Lower lobe of right lung (tissue), 2 donors: ENCODE data around the gene ATG10. TPM values are rescaled to one million over a fixed set of nuclear protein-coding genes. Genes with fewer than 3 reads are reported as not detected.
A peak's percentile ranks its signal among the peaks of the same experiment; 100 is the strongest.

Experiments
- ATAC-seq, 2 donors: fragments of 200-7000 bp; cut with Tn5 transposase; one replicate each; pipeline ENCODE4 v1.9.1; 2020 to 2022; ENCODE audit warnings: mild to moderate bottlenecking in 2 of 2, moderate library complexity in 2 of 2
- DNase-seq: peaks from one replicate; pipeline ENCODE4 v3.0.0-alpha.2; 2020
- H3K27ac ChIP-seq: fragments of 200-600 bp; one replicate; pipeline ENCODE4 v1.8.0; 2022
- H3K27me3 ChIP-seq: fragments of 200-600 bp; one replicate; pipeline ENCODE4 v1.8.0; 2022; ENCODE audit warnings: low read depth
- H3K36me3 ChIP-seq: fragments of 200-600 bp; one replicate; pipeline ENCODE4 v1.8.0; 2022; ENCODE audit warnings: mild to moderate bottlenecking
- H3K4me1 ChIP-seq: fragments of 200-600 bp; one replicate; pipeline ENCODE4 v1.8.0; 2022
- H3K4me3 ChIP-seq: fragments of 200-600 bp; one replicate; pipeline ENCODE4 v1.8.0; 2022; ENCODE audit warnings: mild to moderate bottlenecking
- H3K9me3 ChIP-seq: fragments of 200-600 bp; one replicate; pipeline ENCODE4 v1.8.0; 2022
- intact Hi-C: fragments of 100-400 bp; cut with DNase I; formaldehyde crosslinking; loops from one replicate; pipeline ENCODE4 v1.11.0; 2022
- total RNA-seq: library from RNA; stranded (reverse); fragmentation: NEBNext Ultra II Directional; extraction: Animal tissue kit (Norgen Biotek cat#: 25700); gene quantifications from one replicate; pipeline ENCODE4 v1.2.1, GENCODE V29; 2021
- TF ChIP-seq, protein P1 (sequence below): fragments of 200-600 bp; IDR thresholded peaks from one replicate; pipeline ENCODE4 v1.8.0; 2022; ENCODE audit warnings: antibody characterized with exemption, mild to moderate bottlenecking
- donor health status: DM: no; HTN: yes; CAD: no; lungs with severe emphysema.

ATG10 gene
- total RNA-seq, 1 donor from 2014 or later = 5.4 TPM

DNA sequence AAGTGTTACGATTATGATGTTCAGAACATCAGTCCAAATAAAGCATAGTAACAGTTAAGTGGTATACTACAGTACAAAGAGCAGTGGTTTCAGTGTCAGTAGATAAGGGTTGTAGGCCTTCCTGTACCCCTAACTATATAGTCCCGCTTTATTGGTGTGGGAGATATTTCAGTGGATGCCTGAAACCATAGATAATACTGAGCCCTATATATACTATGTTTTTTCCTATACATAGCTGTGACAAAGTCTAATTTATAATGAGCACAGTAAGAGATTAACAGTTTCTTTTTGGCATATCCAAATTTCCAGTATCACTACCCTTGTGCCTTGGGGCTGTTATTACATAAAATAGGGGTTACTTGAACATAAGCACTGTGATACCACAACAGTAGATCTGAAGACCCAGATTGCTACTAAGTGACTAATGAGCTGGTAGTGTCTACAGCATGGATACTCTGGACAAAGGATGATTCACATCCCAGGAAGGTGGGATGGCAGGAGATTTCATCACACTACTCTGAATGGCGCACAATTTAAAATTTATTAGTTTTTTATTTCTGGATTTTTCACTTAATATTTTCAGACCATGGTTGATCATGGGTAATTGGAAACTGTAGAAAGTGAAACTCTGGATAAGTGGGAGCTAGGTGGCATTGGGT is 187.1 kb downstream of the ATG10 start:
- Histone ChIP-seq H3K27ac (no peak overlapping the region), H3K27me3 (no peaks in the 10 kb centered on the region), H3K4me1 (no peaks in the 10 kb centered on the region), H3K9me3 (no peaks in the 10 kb centered on the region), H3K4me3 (no peak overlapping the region), H3K36me3 (no peaks in the 10 kb centered on the region)
- ATAC-seq (no peak), DNase-seq (no peak)
- intact Hi-C loops = no loop called here
- TF ChIP-seq, protein P1, sequence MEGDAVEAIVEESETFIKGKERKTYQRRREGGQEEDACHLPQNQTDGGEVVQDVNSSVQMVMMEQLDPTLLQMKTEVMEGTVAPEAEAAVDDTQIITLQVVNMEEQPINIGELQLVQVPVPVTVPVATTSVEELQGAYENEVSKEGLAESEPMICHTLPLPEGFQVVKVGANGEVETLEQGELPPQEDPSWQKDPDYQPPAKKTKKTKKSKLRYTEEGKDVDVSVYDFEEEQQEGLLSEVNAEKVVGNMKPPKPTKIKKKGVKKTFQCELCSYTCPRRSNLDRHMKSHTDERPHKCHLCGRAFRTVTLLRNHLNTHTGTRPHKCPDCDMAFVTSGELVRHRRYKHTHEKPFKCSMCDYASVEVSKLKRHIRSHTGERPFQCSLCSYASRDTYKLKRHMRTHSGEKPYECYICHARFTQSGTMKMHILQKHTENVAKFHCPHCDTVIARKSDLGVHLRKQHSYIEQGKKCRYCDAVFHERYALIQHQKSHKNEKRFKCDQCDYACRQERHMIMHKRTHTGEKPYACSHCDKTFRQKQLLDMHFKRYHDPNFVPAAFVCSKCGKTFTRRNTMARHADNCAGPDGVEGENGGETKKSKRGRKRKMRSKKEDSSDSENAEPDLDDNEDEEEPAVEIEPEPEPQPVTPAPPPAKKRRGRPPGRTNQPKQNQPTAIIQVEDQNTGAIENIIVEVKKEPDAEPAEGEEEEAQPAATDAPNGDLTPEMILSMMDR = no peak

DNA sequence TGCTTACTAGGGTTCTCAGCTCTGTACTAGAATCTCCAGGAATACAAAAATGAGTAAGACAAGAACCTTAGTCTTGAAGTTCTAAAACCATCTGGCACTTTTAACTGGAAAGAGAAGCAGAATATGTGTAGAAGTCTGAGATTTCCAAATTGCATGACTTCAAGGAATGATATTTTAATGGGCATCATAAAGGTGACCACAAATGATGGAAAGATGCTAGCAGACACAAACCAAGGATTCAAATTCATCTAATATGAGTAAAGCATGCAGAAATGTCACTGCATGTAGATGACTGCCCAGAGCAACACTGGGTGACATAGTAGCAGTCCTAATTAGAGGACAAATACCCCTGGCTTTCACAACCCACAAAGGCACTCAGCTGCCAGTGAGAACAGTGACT is 189.1 kb downstream of the ATG10 start:
- ATAC-seq (no peak), DNase-seq (no peak)
- H3K36me3 ChIP-seq = no peaks in the 10 kb centered on the region
- no peaks in the 10 kb centered on the region for H3K9me3 ChIP-seq
- H3K4me1 ChIP-seq = peaks cover 8% of the 10 kb centered on the region
- H3K4me3 ChIP-seq = no peak overlapping the region
- intact Hi-C loops = loop anchor here (10.0 kb wide), 1 partner anchor 646 kb away; no protein-coding TSS in a partner anchor
- H3K27ac ChIP-seq = no peak overlapping the region
- no peaks in the 10 kb centered on the region for H3K27me3 ChIP-seq
- TF ChIP-seq, protein P1 = no peak

DNA sequence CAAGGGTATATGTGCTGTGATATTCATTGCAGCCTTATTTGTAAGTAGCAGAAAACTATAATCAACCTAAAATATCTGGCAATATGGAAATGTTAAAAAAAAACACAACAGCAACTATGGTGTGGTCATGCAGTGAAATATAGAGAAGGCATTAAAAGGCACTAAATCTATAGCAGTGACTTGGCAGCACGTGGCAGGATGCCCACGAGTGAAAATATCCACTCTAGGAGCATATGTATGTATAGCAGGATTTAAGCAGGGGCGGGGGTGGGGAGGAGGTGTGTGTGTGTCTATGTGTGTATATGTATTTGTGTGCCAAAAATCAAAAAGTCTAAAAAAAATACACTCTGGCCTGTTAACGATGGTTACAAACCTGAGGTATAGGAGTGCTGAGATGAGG is 190.8 kb downstream of the ATG10 start:
- Histone ChIP-seq H3K27me3 (no peaks in the 10 kb centered on the region), H3K4me1 (peaks cover 8% of the 10 kb centered on the region), H3K36me3 (no peaks in the 10 kb centered on the region), H3K27ac (no peak overlapping the region), H3K9me3 (no peaks in the 10 kb centered on the region), H3K4me3 (no peak overlapping the region)
- DNase-seq (no peak), ATAC-seq (no peak)
- intact Hi-C loops = loop anchor here (10.0 kb wide), 1 partner anchor 648 kb away; no protein-coding TSS in a partner anchor
- TF ChIP-seq, protein P1 = no peak

DNA sequence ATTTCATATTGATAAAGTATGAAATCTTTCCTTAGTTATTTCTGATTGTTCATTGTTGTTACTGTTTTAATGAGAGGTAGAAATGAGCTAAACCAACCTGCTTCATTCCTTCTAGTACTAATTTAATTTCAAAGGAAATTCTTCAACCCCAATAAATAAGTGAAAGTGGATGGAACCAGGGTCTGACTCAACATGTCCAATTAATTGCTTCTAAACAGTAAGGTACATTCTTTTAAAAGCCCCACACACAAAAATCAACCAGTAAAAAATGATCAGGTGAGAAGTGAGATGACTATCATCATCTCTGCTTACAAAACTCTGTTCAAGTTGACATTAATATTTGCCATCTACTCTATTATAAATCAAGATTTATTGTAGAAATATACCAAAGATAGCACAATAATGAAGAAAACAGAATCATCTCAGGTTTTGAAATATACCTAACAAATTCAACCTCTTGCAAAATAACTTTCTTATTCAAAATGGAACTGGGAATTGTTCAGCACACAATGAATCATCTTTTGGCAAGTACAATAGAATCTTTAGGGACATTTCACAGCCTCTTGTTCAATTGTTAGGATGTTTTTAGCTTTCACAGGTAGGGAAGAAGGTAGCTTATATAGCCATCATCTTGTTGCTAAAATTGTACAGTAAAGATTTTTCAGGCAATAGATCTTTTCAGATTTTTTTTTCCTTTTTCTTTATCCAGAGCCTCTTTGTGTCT is 191.8 kb downstream of the ATG10 start:
- TF ChIP-seq, protein P1 = no peak
- Histone ChIP-seq H3K4me3 (no peak overlapping the region), H3K27me3 (no peaks in the 10 kb centered on the region), H3K36me3 (no peaks in the 10 kb centered on the region), H3K4me1 (peaks cover 8% of the 10 kb centered on the region), H3K9me3 (no peaks in the 10 kb centered on the region), H3K27ac (no peak overlapping the region)
- intact Hi-C loops = loop anchor here (10.0 kb wide), 1 partner anchor 649 kb away; no protein-coding TSS in a partner anchor
- no peak for DNase-seq
- no peak for ATAC-seq

DNA sequence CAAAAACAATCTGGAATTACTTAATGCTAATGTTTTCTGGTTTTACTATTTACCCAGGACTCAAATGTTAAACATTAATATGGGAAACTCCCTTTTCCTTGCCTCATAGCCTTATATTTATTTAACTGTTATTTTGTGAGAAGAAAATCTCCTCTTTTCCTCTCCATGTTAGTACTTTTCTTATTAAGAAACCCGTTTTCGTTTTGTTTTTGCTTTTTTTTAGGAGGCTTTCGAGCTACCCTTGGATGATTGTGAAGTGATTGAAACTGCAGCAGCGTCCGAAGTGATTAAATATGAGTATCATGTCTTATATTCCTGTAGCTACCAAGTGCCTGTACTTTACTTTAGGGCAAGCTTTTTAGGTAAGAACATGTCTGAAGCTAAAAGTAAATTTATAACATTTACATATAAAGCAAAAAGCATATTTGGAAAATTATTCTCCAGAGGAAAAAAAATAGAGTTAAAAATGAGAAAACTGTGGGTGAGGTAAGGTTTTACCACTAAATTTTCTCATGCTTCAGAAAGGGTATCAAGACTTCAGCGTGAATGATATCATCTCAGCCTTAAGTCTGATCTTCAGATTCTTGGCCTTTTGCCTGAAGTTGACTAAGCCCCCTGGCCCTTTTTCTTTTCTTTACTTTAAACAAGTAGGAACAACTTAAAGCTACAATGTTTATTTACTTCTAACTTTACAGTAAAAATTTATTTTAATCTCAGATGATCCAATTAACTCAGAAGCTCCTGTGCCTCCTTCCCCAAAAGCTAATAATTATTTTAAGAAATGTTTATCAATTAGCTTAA is 192.6 kb downstream of the ATG10 start:
- ATAC-seq (peak in 1 of 2 donors; percentile 32), DNase-seq (no peak)
- Histone ChIP-seq H3K27me3 (no peaks in the 10 kb centered on the region), H3K4me1 (peaks cover 8% of the 10 kb centered on the region), H3K4me3 (no peak overlapping the region), H3K9me3 (no peaks in the 10 kb centered on the region), H3K36me3 (no peaks in the 10 kb centered on the region), H3K27ac (no peak overlapping the region)
- intact Hi-C loops = loop anchor here (10.0 kb wide), 1 partner anchor 650 kb away; no protein-coding TSS in a partner anchor
- TF ChIP-seq, protein P1 = no peak
